OCI-M1 (cell line): ENCODE results near the gene BCLAF3.

ENCODE experiments used
- DNase-seq: peaks from one replicate; lab custom pipeline; 2025; lab: John Stamatoyannopoulos, UW

Gene BCLAF3

GRCh38 chrX:19966056-19966455, 24.8 kb downstream of the BCLAF3 start:
- DNase-seq: no peak

- no peak for DNase-seq
Observed at GRCh38 chrX:19964017-19964710, 26.7 kb downstream of the BCLAF3 start.

GRCh38 chrX:19960913-19961312, 29.9 kb downstream of the BCLAF3 start:
- no peak for DNase-seq

- no peak for DNase-seq
Observed at GRCh38 chrX:19958552-19959486, 32.0 kb downstream of the BCLAF3 start.

GRCh38 chrX:19956923-19957322, 33.9 kb downstream of the BCLAF3 start:
- no peak for DNase-seq

- DNase-seq: no peak
Observed at GRCh38 chrX:19956306-19956705, 34.6 kb downstream of the BCLAF3 start.

GRCh38 chrX:19955306-19955705, 35.6 kb downstream of the BCLAF3 start:
- DNase-seq: no peak

GRCh38 chrX:19954335-19955096, 36.3 kb downstream of the BCLAF3 start:
- DNase-seq: no peak

- no peak for DNase-seq
Observed at GRCh38 chrX:19953145-19953544, 37.7 kb downstream of the BCLAF3 start.

GRCh38 chrX:19949340-19949739, 41.5 kb downstream of the BCLAF3 start:
- no peak for DNase-seq

- no peak for DNase-seq
Observed at GRCh38 chrX:19947612-19948011, 43.2 kb downstream of the BCLAF3 start.
